ENCODE data around the gene OSBPL7. TPM values are rescaled to one million over a fixed set of nuclear protein-coding genes. Genes with fewer than 3 reads are reported as not detected.

The OSBPL7 gene
- total RNA-seq, 3 donors from 2014 or later (not counting 1 experiment from before 2014, with no cell fraction given), result 113 to 162 (median 119) TPM

DNA sequence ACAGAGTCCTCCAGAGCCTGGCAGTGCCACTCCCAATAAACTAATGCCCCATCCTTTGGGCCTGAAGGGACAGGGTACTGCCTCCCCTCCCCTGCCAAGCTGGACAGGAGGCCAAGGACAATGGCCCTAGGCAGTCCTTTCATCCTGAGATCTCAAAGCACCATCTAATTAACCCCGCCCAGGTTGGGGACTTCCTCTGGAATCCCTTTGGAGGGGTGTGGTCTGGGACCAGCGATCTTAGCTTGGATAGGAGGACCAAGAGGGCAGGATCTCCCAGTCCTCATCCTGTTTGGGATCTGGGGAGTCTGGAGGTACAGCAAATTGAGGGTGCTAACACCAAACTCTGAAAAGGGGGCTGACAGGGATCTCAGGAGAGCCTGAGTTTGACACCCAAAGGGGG lies 47.5 kb upstream of the OSBPL7 start:
- peaks cover 30 to 32% of the 10 kb centered on the region in 2 donors for H3K27me3 Mint-ChIP-seq (ENCODE audit: low read depth in 2 of 2)
- intact Hi-C loops (cut with micrococcal nuclease), result no loop called here
- TF ChIP-seq, protein P1, sequence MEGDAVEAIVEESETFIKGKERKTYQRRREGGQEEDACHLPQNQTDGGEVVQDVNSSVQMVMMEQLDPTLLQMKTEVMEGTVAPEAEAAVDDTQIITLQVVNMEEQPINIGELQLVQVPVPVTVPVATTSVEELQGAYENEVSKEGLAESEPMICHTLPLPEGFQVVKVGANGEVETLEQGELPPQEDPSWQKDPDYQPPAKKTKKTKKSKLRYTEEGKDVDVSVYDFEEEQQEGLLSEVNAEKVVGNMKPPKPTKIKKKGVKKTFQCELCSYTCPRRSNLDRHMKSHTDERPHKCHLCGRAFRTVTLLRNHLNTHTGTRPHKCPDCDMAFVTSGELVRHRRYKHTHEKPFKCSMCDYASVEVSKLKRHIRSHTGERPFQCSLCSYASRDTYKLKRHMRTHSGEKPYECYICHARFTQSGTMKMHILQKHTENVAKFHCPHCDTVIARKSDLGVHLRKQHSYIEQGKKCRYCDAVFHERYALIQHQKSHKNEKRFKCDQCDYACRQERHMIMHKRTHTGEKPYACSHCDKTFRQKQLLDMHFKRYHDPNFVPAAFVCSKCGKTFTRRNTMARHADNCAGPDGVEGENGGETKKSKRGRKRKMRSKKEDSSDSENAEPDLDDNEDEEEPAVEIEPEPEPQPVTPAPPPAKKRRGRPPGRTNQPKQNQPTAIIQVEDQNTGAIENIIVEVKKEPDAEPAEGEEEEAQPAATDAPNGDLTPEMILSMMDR (IDR thresholded peaks at IDR 0.05), result no peak
- no peak overlapping the region for H3K4me3 Mint-ChIP-seq
- no peak overlapping the region for H3K27ac ChIP-seq (ENCODE audit: low read length)
- H3K36me3 Mint-ChIP-seq, result no peaks in the 10 kb centered on the region
- H3K27me3 ChIP-seq (ENCODE audit: control insufficient read depth, insufficient read depth, low read length), result peaks cover 9% of the 10 kb centered on the region
- DNase-seq (no peak), ATAC-seq (no peak)
- H3K27ac Mint-ChIP-seq, result no peak overlapping the region
- no peaks in the 10 kb centered on the region for H3K9me3 Mint-ChIP-seq
- H3K4me3 ChIP-seq (ENCODE audit: low read length), result no peak overlapping the region
- H3K9me3 ChIP-seq (ENCODE audit: control insufficient read depth, insufficient read depth, low read length), result no peaks in the 10 kb centered on the region
- 63% methylated on average over 2 of the region's 2 CpGs for WGBS (ENCODE audit: insufficient coverage)
- H3K36me3 ChIP-seq (ENCODE audit: control insufficient read depth, insufficient read depth, low read length), result no peaks in the 10 kb centered on the region
- H3K4me1 ChIP-seq (ENCODE audit: control insufficient read depth, insufficient read depth, low read length), result peaks cover 3% of the 10 kb centered on the region
- H3K4me1 Mint-ChIP-seq, result no peaks in the 10 kb centered on the region

DNA sequence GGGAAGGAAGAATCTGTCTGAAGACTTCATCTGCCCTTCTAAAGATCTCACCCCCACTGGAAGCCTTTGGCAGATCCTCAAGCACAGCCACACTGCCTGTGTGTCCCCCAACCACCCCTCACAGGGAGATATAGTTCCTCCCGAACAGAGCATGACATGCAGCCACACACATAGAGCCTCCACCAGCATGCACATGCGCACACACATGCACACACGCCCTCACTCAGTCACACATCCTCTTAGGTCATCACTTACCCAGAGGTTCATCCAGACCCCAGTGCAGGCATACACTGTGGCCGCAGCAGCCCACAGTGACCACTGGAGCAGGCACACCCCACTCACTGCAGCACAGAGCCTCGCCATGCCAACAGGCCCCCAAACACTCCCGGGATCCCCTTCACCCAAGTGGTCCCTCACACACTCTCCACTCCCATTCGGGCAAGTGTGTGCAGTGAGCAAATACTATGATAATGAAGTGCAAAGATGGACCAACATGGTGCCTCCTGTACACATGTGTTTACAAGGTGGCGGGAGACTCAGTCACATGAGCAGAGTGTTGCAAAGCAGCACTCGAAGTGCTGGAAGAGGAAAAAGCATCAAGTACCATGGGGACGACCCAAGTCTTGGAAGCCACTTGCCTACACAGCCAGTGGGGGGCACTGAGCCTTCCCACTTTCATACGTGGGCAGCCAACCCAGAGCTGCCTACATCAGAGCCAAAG lies 46.4 kb upstream of the OSBPL7 start:
- H3K4me3 Mint-ChIP-seq, result no peak overlapping the region
- Histone ChIP-seq H3K9me3 (ENCODE audit: control insufficient read depth, insufficient read depth, low read length) (no peaks in the 10 kb centered on the region), H3K27me3 (ENCODE audit: control insufficient read depth, insufficient read depth, low read length) (peaks cover 9% of the 10 kb centered on the region), H3K4me3 (ENCODE audit: low read length) (no peak overlapping the region), H3K27ac (ENCODE audit: low read length) (no peak overlapping the region), H3K4me1 (ENCODE audit: control insufficient read depth, insufficient read depth, low read length) (peaks cover 3% of the 10 kb centered on the region), H3K36me3 (ENCODE audit: control insufficient read depth, insufficient read depth, low read length) (no peaks in the 10 kb centered on the region)
- no peak for ATAC-seq
- H3K27me3 Mint-ChIP-seq (ENCODE audit: low read depth in 2 of 2), result peaks cover 24 to 30% of the 10 kb centered on the region in 2 donors
- H3K4me1 Mint-ChIP-seq, result no peaks in the 10 kb centered on the region
- no peak for DNase-seq
- H3K27ac Mint-ChIP-seq, result no peak overlapping the region
- intact Hi-C loops (cut with micrococcal nuclease), result no loop called here
- TF ChIP-seq, protein P1 (IDR thresholded peaks at IDR 0.05), result no peak
- H3K9me3 Mint-ChIP-seq, result no peaks in the 10 kb centered on the region
- H3K36me3 Mint-ChIP-seq, result no peaks in the 10 kb centered on the region
- WGBS (ENCODE audit: insufficient coverage), result 88% methylated on average over 11 of the region's 11 CpGs

GRCh38 chr17:47866941-47867340 lies 45.3 kb upstream of the OSBPL7 start:
- Histone ChIP-seq H3K4me3 (ENCODE audit: low read length) (no peak overlapping the region), H3K36me3 (ENCODE audit: control insufficient read depth, insufficient read depth, low read length) (no peaks in the 10 kb centered on the region), H3K9me3 (ENCODE audit: control insufficient read depth, insufficient read depth, low read length) (no peaks in the 10 kb centered on the region), H3K4me1 (ENCODE audit: control insufficient read depth, insufficient read depth, low read length) (peaks cover under 1% of the 10 kb centered on the region), H3K27me3 (ENCODE audit: control insufficient read depth, insufficient read depth, low read length) (peaks cover 3% of the 10 kb centered on the region), H3K27ac (ENCODE audit: low read length) (no peak overlapping the region)
- Mint-ChIP-seq H3K4me1 (no peaks in the 10 kb centered on the region), H3K27me3 (ENCODE audit: low read depth in 2 of 2) (peaks cover 17 to 28% of the 10 kb centered on the region in 2 donors), H3K36me3 (no peaks in the 10 kb centered on the region), H3K27ac (no peak overlapping the region), H3K9me3 (no peaks in the 10 kb centered on the region), H3K4me3 (no peak overlapping the region)
- intact Hi-C loops (cut with micrococcal nuclease), result no loop called here
- 91% methylated on average over 20 of the region's 20 CpGs for WGBS (ENCODE audit: insufficient coverage)
- ATAC-seq (no peak), DNase-seq (no peak)
- TF ChIP-seq, protein P1 (IDR thresholded peaks at IDR 0.05), result no peak

GRCh38 chr17:47864791-47865216 lies 43.2 kb upstream of the OSBPL7 start:
- no peaks in the 10 kb centered on the region for H3K9me3 Mint-ChIP-seq
- no peak overlapping the region for H3K4me3 Mint-ChIP-seq
- H3K4me1 ChIP-seq (ENCODE audit: control insufficient read depth, insufficient read depth, low read length), result no peaks in the 10 kb centered on the region
- H3K9me3 ChIP-seq (ENCODE audit: control insufficient read depth, insufficient read depth, low read length), result no peaks in the 10 kb centered on the region
- no peak for ATAC-seq
- H3K36me3 Mint-ChIP-seq, result no peaks in the 10 kb centered on the region
- H3K36me3 ChIP-seq (ENCODE audit: control insufficient read depth, insufficient read depth, low read length), result no peaks in the 10 kb centered on the region
- H3K27ac ChIP-seq (ENCODE audit: low read length), result no peak overlapping the region
- DNase-seq, result no peak
- TF ChIP-seq, protein P1 (IDR thresholded peaks at IDR 0.05), result no peak
- H3K27me3 ChIP-seq (ENCODE audit: control insufficient read depth, insufficient read depth, low read length), result no peaks in the 10 kb centered on the region
- no peaks in the 10 kb centered on the region for H3K4me1 Mint-ChIP-seq
- H3K27me3 Mint-ChIP-seq (ENCODE audit: low read depth in 2 of 2), result peaks cover 9 to 13% of the 10 kb centered on the region in 2 donors
- H3K4me3 ChIP-seq (ENCODE audit: low read length), result no peak overlapping the region
- 46% methylated on average over 7 of the region's 7 CpGs for WGBS (ENCODE audit: insufficient coverage)
- no peak overlapping the region for H3K27ac Mint-ChIP-seq
- intact Hi-C loops (cut with micrococcal nuclease), result no loop called here

All from natural killer cell (primary cell).